Placental pericyte (primary cell): ENCODE data around the gene POLH. TPM values are rescaled to one million over a fixed set of nuclear protein-coding genes. Genes with fewer than 3 reads are reported as not detected.

Experiments
- small RNA-seq: library from RNA; depleted of rRNA; stranded (forward); fragments of <200 nt; gene quantifications from one replicate; pipeline ENCODE3, GENCODE V24; 2012; ENCODE audit warnings: low replicate concordance
- total RNA-seq: library from RNA; depleted of rRNA; stranded (reverse); fragments of >200 nt; gene quantifications from 2 replicates; pipeline ENCODE4 v1.2.3, GENCODE V29; 2012

The POLH gene
- 10.7 and 27.8 TPM in 2 replicates for total RNA-seq

DNA sequence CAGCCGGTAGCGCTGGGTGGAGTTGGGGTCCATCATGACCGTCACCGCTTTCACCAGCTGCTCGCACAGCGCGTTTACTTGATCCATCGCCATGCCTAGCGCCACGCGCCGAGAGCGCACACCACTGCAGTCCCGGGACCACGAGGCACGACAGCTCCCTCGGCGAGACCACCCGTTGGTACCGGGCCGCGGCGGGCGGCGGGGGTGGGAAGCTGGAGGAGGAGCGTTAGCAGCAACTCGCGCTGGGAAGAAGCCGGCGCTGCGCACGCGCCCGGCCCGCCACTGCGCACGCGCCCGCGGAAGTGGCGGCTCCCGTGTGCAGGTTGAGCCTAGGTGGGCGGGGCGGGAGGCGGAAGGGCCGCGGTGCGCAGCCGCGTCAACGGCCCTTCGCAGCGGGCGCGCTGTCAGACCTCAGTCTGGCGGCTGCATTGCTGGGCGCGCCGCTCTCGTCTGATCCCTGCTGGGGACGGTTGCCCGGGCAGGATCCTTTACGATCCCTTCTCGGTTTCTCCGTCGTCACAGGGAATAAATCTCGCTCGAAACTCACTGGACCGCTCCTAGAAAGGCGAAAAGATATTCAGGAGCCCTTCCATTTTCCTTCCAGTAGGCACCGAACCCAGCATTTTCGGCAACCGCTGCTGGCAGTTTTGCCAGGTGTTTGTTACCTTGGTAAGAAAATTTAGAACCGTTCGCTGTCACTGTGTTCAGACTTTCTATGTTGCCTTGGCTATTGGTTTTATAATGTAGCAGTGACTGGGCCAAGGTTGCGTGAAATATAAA lies at the start of gene POLH, which contains the start of gene XPO5:
TSS of gene POLH (plus strand) at position 414 of the 780 bp plus-strand sequence. CDS start 6,135 bp downstream, outside the sequence.
TSS of gene XPO5 (minus strand) at position 267 of the 780 bp plus-strand sequence. CDS start at position 93, 174 bp downstream.

DNA sequence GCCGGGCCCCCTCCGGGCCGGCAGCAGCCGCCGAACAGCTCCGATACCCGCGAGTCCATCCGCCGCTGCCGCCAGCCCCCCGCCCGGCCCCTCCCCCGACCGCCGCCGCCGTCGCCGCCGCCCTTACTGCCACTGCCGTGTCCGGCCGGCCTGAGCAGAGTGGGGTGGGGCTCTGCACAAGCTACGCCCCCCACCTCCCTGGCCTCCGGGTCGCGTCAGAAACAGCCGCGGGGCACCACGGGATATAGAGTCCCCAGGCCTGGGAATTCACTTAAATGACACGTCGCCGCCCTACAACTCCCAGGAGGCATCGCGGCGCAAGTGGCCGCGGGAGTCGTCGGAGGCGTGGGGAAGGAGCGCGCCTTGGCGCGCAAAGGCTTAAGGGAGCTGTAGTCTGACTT lies 53.1 kb downstream of the POLH start, which contains the start of gene GTPBP2:
TSS of gene GTPBP2 (minus strand) at position 161 of the 401 bp plus-strand sequence. CDS start at position 59, 102 bp downstream.

DNA sequence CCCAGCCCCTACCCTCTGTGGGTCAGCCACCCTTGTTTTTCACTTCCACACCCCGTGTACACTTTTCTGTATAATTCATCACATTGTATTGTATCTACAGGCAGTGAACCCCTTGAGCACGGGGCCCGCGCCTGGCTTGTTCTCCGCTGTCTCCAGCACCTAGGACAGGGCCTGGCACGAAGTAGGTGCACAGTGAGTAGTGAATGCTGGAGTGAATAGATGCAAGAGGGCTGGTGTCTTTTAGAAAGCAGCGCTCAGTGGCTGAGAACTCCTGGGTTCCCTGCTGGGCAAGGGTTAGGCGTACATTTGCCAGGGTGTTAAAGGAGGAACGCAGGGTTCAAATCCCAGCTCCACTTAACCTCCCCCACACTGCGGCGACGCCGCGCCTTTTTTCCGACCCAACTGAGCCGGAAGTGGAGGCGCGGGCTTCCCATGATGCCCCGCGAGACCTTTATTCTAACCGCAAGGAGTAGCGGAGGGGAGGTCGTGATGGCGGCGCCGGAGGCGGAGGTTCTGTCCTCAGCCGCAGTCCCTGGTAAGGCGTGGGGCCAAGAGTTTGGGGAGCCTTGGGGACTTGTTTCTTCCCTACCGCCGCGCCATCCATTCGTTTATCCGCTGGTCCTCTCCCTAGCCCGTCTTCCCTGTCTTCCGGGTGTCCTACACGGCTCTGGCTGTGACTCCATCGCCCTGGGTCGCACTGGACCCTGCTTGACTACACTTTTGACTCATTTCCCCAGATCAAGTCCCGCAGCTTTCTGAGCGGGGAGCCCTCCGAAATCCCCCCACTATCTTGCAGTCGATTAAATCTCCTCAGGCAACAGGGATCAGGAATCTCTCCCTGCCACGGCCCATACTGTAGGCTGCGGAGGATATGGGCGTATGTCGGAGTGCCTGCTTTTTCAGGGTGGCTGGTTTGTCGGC lies 59.7 kb downstream of the POLH start, which contains the start of gene MAD2L1BP:
TSS of gene MAD2L1BP (plus strand) at position 454 of the 921 bp plus-strand sequence. CDS start at position 490, 36 bp downstream.

GRCh38 chr6:43644940-43645612 lies 69.1 kb downstream of the POLH start, which contains the start of gene RSPH9:
Gene RSPH9 (plus strand): TSS chr6:43645036. CDS start chr6:43645099, 63 bp downstream.

Small RNAs within 50 kb of the gene (small RNA-seq; reads per million reads assigned to genes)
- not detected for gene RF00426

Other genes with a start within 250 kb of the POLH start
- gene ZNF318, start 206.5 kb upstream of the POLH start, total RNA-seq = 9.2 and 15.3 TPM in 2 replicates
- gene ABCC10, start 148.6 kb upstream of the POLH start, total RNA-seq = 34.5 and 43.3 TPM in 2 replicates
- 0.44 and 0.57 TPM in 2 replicates for gene DLK2, start 120.6 kb upstream of the POLH start, total RNA-seq
- gene TJAP1, start 98.6 kb upstream of the POLH start, total RNA-seq = 19.2 and 19.3 TPM in 2 replicates
- 0.57 and 0.66 TPM in 2 replicates for gene LRRC73, start 65.8 kb upstream of the POLH start, total RNA-seq
- gene YIPF3, start 59.3 kb upstream of the POLH start, total RNA-seq = 110 and 115 TPM in 2 replicates
- gene POLR1C, start 59.1 kb upstream of the POLH start, total RNA-seq = 30.9 and 36.4 TPM in 2 replicates
- 46.8 and 55.6 TPM in 2 replicates for gene XPO5, start 147 bp upstream of the POLH start, total RNA-seq
- 70.0 and 173 TPM in 2 replicates for gene GTPBP2, start 53.1 kb downstream of the POLH start, total RNA-seq
- gene MAD2L1BP, start 59.7 kb downstream of the POLH start, total RNA-seq = 24.3 and 32.4 TPM in 2 replicates
- 0.43 and 0.66 TPM in 2 replicates for gene RSPH9, start 68.9 kb downstream of the POLH start, total RNA-seq
- gene MRPS18A, start 111.6 kb downstream of the POLH start, total RNA-seq = 44.2 and 54.3 TPM in 2 replicates
- gene VEGFA, start 194.0 kb downstream of the POLH start, total RNA-seq = 386 and 426 TPM in 2 replicates